MCF 10A (cell line): ENCODE results near the gene ZBTB18. TPM values are rescaled to one million over a fixed set of nuclear protein-coding genes. Genes with fewer than 3 reads are reported as not detected.

ENCODE experiments used
- BruUV-seq: library from RNA; stranded (reverse); fragments of 400-500 nt; replicated peaks from 2 replicates; lab custom pipeline; 2021; lab: Mats Ljungman, UMichigan
- CTCF ChIA-PET: fragments of 300-600 bp; sonication (Branson Sonifier 250); formaldehyde crosslinking; extraction: SDS; loops from one replicate; lab custom pipeline; 2021; ENCODE audit warnings: antibody characterized with exemption, inconsistent platforms; lab: Yijun Ruan, JAX
- POLR2A ChIA-PET: fragments of 300-600, 350-650 bp; sonication (Branson Sonifier 250); formaldehyde crosslinking; extraction: SDS; loops from one replicate; lab custom pipeline; 2020; ENCODE audit warnings: antibody characterized with exemption, inconsistent platforms; lab: Yijun Ruan, JAX
- DNase-seq: peaks from one replicate; pipeline ENCODE4 v3.0.0-alpha.2; 2018; ENCODE audit not compliant: unreplicated experiment
- H3K27ac Mint-ChIP-seq: one replicate; pipeline ENCODE4 v1.8.0; 2022; ENCODE audit warnings: mild to moderate bottlenecking, low read depth, mixed read lengths; ENCODE audit not compliant: unreplicated experiment
- H3K27me3 Mint-ChIP-seq: one replicate; pipeline ENCODE4 v1.8.0; 2022; ENCODE audit warnings: mixed read lengths; ENCODE audit not compliant: insufficient read depth, unreplicated experiment
- H3K36me3 Mint-ChIP-seq: one replicate; pipeline ENCODE4 v1.8.0; 2022; ENCODE audit warnings: mild to moderate bottlenecking, moderate library complexity, mixed read lengths; ENCODE audit not compliant: insufficient read depth, unreplicated experiment
- H3K4me1 Mint-ChIP-seq: one replicate; pipeline ENCODE4 v1.8.0; 2022; ENCODE audit warnings: mixed read lengths; ENCODE audit not compliant: insufficient read depth, unreplicated experiment
- H3K4me3 Mint-ChIP-seq: one replicate; pipeline ENCODE4 v1.8.0; 2022; ENCODE audit warnings: mild to moderate bottlenecking, moderate library complexity, mixed read lengths; ENCODE audit not compliant: unreplicated experiment
- H3K9me3 Mint-ChIP-seq: one replicate; pipeline ENCODE4 v1.8.0; 2022; ENCODE audit warnings: mixed read lengths; ENCODE audit not compliant: unreplicated experiment
- intact Hi-C: fragments of 100-400 bp; cut with micrococcal nuclease; formaldehyde crosslinking; loops from 2 replicates; pipeline ENCODE4 v1.14.1; 2022
- total RNA-seq: library from RNA; stranded (reverse); gene quantifications from 2 replicates; pipeline ENCODE4 v1.2.3, GENCODE V29; 2022
- TF ChIP-seq, protein P1 (sequence below): fragments of 200-600 bp; IDR thresholded peaks from one replicate; pipeline ENCODE4 v1.8.0; 2022; ENCODE audit warnings: antibody characterized with exemption, mild to moderate bottlenecking; ENCODE audit not compliant: unreplicated experiment

The ZBTB18 gene
- total RNA-seq, 1 experiment from 2014 or later, result 16.5 TPM

DNA sequence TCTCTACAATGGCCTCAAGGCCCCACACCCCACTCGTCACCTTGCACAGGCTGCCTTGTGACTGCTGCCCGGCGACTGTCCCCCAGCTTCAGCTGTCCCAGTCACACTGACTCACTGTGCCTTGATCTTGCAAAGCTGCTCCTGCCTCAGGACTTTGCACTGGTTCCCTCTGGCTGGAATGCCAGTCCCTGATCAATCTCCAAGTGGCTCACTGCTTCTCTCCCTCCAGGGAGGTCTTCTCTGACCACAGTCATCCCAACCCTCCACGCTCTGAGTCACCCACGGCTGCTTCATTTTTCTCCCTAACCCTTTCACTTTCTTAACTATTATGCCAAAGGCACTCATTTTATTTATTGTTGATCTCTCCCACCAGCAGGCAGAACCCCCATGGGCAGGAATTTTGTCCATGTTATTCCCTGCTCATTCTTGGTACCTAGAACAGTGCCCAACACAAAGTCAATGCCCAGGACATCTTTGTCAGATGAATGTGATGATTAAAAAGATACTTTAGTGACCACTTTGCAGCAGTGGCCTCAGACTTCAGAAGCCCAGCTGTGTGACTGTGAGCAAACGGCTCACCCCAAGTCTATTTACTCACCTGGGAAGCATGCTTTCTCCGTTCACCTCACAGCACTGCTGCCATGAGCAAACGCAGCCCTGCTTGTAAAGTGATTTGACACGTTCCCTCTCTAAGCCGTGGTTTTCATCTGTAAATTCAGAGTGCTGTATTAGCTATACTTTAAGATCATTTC lies 53.4 kb downstream of the ZBTB18 start:
- BruUV-seq, result no TSS peak
- Mint-ChIP-seq H3K27me3 (peaks cover 25% of the 10 kb centered on the region), H3K9me3 (no peaks in the 10 kb centered on the region), H3K4me3 (no peak overlapping the region), H3K36me3 (no peaks in the 10 kb centered on the region), H3K27ac (no peak overlapping the region), H3K4me1 (no peaks in the 10 kb centered on the region)
- TF ChIP-seq, protein P1, sequence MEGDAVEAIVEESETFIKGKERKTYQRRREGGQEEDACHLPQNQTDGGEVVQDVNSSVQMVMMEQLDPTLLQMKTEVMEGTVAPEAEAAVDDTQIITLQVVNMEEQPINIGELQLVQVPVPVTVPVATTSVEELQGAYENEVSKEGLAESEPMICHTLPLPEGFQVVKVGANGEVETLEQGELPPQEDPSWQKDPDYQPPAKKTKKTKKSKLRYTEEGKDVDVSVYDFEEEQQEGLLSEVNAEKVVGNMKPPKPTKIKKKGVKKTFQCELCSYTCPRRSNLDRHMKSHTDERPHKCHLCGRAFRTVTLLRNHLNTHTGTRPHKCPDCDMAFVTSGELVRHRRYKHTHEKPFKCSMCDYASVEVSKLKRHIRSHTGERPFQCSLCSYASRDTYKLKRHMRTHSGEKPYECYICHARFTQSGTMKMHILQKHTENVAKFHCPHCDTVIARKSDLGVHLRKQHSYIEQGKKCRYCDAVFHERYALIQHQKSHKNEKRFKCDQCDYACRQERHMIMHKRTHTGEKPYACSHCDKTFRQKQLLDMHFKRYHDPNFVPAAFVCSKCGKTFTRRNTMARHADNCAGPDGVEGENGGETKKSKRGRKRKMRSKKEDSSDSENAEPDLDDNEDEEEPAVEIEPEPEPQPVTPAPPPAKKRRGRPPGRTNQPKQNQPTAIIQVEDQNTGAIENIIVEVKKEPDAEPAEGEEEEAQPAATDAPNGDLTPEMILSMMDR, result no peak
- CTCF ChIA-PET, result no interaction called here
- POLR2A ChIA-PET, result interaction anchor here (0.6 kb wide), 1 partner anchor 29 kb away, joined by 3 read pairs; no protein-coding TSS in a partner anchor
- intact Hi-C loops, result no loop called here
- peak; percentile 59 for DNase-seq

DNA sequence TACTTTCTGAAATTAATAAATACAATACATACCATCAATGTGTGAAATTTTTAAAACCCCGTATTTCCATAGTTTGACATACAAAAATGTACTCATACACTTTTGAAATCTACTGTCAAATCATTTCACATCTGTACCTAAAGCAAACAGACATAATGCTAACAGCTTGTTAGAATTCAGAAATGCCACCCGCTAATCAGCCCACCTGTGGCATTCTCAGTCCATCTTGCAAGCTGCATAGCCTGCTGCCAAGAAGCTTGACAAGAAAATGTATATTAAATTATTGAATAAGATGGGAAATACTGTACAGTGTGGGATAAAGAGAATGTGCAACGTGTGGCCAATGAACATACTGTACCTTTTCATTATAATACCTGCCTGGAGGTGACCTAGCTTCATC lies 55.1 kb downstream of the ZBTB18 start:
- ChIA-PET POLR2A (interaction anchor here (0.6 to 1.5 kb wide), 2 partner anchors 8 to 22 kb away, joined by 3 read pairs; no protein-coding TSS in a partner anchor), CTCF (interaction anchor here (0.5 kb wide), 2 partner anchors 18 to 1199 kb away, joined by 3 read pairs; no protein-coding TSS in a partner anchor)
- TF ChIP-seq, protein P1, result no peak
- H3K36me3 Mint-ChIP-seq, result no peaks in the 10 kb centered on the region
- no peaks in the 10 kb centered on the region for H3K4me1 Mint-ChIP-seq
- no TSS peak for BruUV-seq
- peaks cover 27% of the 10 kb centered on the region for H3K27me3 Mint-ChIP-seq
- no peak for DNase-seq
- H3K9me3 Mint-ChIP-seq, result no peaks in the 10 kb centered on the region
- H3K27ac Mint-ChIP-seq, result no peak overlapping the region
- no peak overlapping the region for H3K4me3 Mint-ChIP-seq
- intact Hi-C loops, result no loop called here

Other genes with a start within 250 kb of the ZBTB18 start
- 31.9 and 35.0 TPM in 2 replicates for gene AKT3, start 201.0 kb upstream of the ZBTB18 start, total RNA-seq